ENCODE results near the gene CALHM5. TPM values are rescaled to one million over a fixed set of nuclear protein-coding genes. Genes with fewer than 3 reads are reported as not detected.

Gene CALHM5
- total and polyA plus RNA-seq, 10 of the 15 experiments (the other 5 are each of a cell fraction or from before 2014, with no cell fraction given), result not detected

- H3K79me2 ChIP-seq (ENCODE audit: control insufficient read depth, insufficient read depth, low read length), result no peaks in the 10 kb centered on the region
- in situ Hi-C loops (cut with MboI), result no loop called here
- intact Hi-C loops (cut with micrococcal nuclease; ENCODE audit: unreplicated experiment), result no loop called here
- H3K36me3 ChIP-seq (ENCODE audit: control insufficient read depth in 2 of 2, insufficient read depth in 2 of 2, low read length in 1 of 2), result no peaks in the 10 kb centered on the region
- TF ChIP-seq EGR1 (IDR thresholded peaks at IDR 0.05; ENCODE audit: borderline replicate concordance in 1 of 2, low read depth in 2 of 2, low read length in 2 of 2) (no peak), POU2F2 (IDR thresholded peaks at IDR 0.05; ENCODE audit: borderline replicate concordance, low read depth, low read length) (no peak), TCF3 (IDR thresholded peaks at IDR 0.05; ENCODE audit: borderline replicate concordance, insufficient read depth, low read depth, low read length) (no peak), IKZF2 (IDR thresholded peaks at IDR 0.05) (no peak), NR2C2 (IDR thresholded peaks at IDR 0.05; ENCODE audit: borderline replicate concordance, control insufficient read depth, insufficient read length, low read depth) (no peak), CBFB (IDR thresholded peaks at IDR 0.05; ENCODE audit: low read depth) (no peak), RFX5 (IDR thresholded peaks at IDR 0.05; ENCODE audit: low read depth, low read length) (no peak), YY1 (IDR thresholded peaks at IDR 0.05; ENCODE audit: low read depth, low read length) (no peak)
- TF ChIP-seq, protein P1, sequence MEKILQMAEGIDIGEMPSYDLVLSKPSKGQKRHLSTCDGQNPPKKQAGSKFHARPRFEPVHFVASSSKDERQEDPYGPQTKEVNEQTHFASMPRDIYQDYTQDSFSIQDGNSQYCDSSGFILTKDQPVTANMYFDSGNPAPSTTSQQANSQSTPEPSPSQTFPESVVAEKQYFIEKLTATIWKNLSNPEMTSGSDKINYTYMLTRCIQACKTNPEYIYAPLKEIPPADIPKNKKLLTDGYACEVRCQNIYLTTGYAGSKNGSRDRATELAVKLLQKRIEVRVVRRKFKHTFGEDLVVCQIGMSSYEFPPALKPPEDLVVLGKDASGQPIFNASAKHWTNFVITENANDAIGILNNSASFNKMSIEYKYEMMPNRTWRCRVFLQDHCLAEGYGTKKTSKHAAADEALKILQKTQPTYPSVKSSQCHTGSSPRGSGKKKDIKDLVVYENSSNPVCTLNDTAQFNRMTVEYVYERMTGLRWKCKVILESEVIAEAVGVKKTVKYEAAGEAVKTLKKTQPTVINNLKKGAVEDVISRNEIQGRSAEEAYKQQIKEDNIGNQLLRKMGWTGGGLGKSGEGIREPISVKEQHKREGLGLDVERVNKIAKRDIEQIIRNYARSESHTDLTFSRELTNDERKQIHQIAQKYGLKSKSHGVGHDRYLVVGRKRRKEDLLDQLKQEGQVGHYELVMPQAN (conservative IDR thresholded peaks at IDR 0.05), result no peak
- 95% methylated on average over 1 of the region's 1 CpG for WGBS (ENCODE audit: insufficient coverage, insufficient replicate concordance, low lambda C conversion rate, missing lambda C conversion rate)
- no peak for DNase-seq (ENCODE audit: low read depth, low spot score)
- H3K4me3 ChIP-seq, result no peak overlapping the region
- H3K9me3 ChIP-seq (replicated peaks; ENCODE audit: control insufficient read depth, insufficient read depth, low read length), result no peaks in the 10 kb centered on the region
- no peaks in the 10 kb centered on the region for H3K4me1 ChIP-seq (ENCODE audit: control insufficient read depth, insufficient read depth, low read length)
- no peak overlapping the region for H3K27ac ChIP-seq (ENCODE audit: control insufficient read depth, insufficient read depth)
- H2AFZ ChIP-seq (ENCODE audit: control insufficient read depth, low read depth, low read length), result no peak overlapping the region
- FAIRE-seq, result no peak
- CTCF ChIA-PET, result interaction anchor here (1.3 to 3.0 kb wide), 5 partner anchors 7 to 267 kb away, joined by 3 to 14 read pairs (median 5); no protein-coding TSS in a partner anchor
- POLR2A ChIA-PET, result no interaction called here
- no peak overlapping the region for H3K9ac ChIP-seq (ENCODE audit: control insufficient read depth, insufficient read depth, low read length)
- ATAC-seq, result no peak
- H3K27me3 ChIP-seq (replicated peaks in 1 of 2; ENCODE audit: control insufficient read depth in 2 of 2, insufficient read depth in 2 of 2, low read length in 1 of 2), result no peaks in the 10 kb centered on the region
- no peaks in the 10 kb centered on the region for H4K20me1 ChIP-seq (ENCODE audit: control insufficient read depth, insufficient read depth)
- SMC1A ChIA-PET (ENCODE audit: uncharacterized antibody, unreplicated experiment), result interaction anchor here (1.0 to 1.3 kb wide), 2 partner anchors 37 to 263 kb away, joined by 3 read pairs; no protein-coding TSS in a partner anchor
- RAD21 ChIA-PET (ENCODE audit: unreplicated experiment), result interaction anchor here (1.6 kb wide), 1 partner anchor 287 kb away, joined by 6 read pairs; no protein-coding TSS in a partner anchor
- no peak overlapping the region for H3K4me2 ChIP-seq (ENCODE audit: control insufficient read depth, insufficient read depth)
- BruUV-seq (replicated peaks), result no TSS peak
Observed at GRCh38 chr6:116556065-116556464, 44.6 kb downstream of the CALHM5 start.
